Neural cell (in vitro differentiated cells): Measurements from ENCODE around the gene SYK. TPM values are rescaled to one million over a fixed set of nuclear protein-coding genes. Genes with fewer than 3 reads are reported as not detected.

Experiments
- H2AFZ ChIP-seq: fragments of 200-600, 300-800 bp; sonication (generic), shearing (Covaris generic); 2 replicates; pipeline ENCODE4 v1.6.0; 2014; ENCODE audit warnings: low read depth, mild to moderate bottlenecking, antibody characterized with exemption, low read length, moderate library complexity
- H3F3A ChIP-seq: fragments of 200-600 bp; shearing (Covaris generic); 2 replicates; pipeline ENCODE4 v1.6.1; 2016; ENCODE audit warnings: mild to moderate bottlenecking, moderate library complexity, mixed read lengths, antibody characterized with exemption, low read length; ENCODE audit not compliant: insufficient read depth, poor library complexity, severe bottlenecking
- H3K27ac ChIP-seq: fragments of 200-600, 300-800 bp; sonication (generic), shearing (Covaris generic); 2 replicates; pipeline ENCODE4 v1.5.1; 2014; ENCODE audit warnings: mild to moderate bottlenecking, low read length, moderate library complexity
- H3K27me3 ChIP-seq: fragments of 300-800, 200-600 bp; sonication (generic), shearing (Covaris generic); 2 replicates; pipeline ENCODE4 v1.6.0; 2014; ENCODE audit warnings: mild to moderate bottlenecking, low read depth, low read length, moderate library complexity; ENCODE audit not compliant: insufficient read depth
- H3K36me3 ChIP-seq: fragments of 300-800, 200-600 bp; sonication (generic), shearing (Covaris generic); 2 replicates; pipeline ENCODE4 v1.5.1; 2014; ENCODE audit warnings: mild to moderate bottlenecking, antibody characterized with exemption, low read length, moderate library complexity; ENCODE audit not compliant: insufficient read depth
- H3K4me2 ChIP-seq: fragments of 300-800, 200-600 bp; sonication (generic), shearing (Covaris generic); 2 replicates; pipeline ENCODE4 v1.6.0; 2014; ENCODE audit warnings: mild to moderate bottlenecking, low read length
- H3K4me3 ChIP-seq: fragments of 300-800, 200-600 bp; sonication (generic), shearing (Covaris generic); 2 replicates; pipeline ENCODE4 v1.5.1; 2014; ENCODE audit warnings: mild to moderate bottlenecking, low read length, moderate library complexity
- H3K79me2 ChIP-seq: fragments of 200-600 bp; shearing (Covaris generic); replicated peaks from 2 replicates; pipeline ENCODE4 v1.6.0; 2014; ENCODE audit warnings: mild to moderate bottlenecking, low read length, moderate library complexity; ENCODE audit not compliant: insufficient read depth
- H3K9ac ChIP-seq: fragments of 300-800, 200-600 bp; sonication (generic), shearing (Covaris generic); 2 replicates; pipeline ENCODE4 v1.6.1; 2016; ENCODE audit warnings: mild to moderate bottlenecking, low read length, mixed read lengths
- H3K9me2 ChIP-seq: fragments of 200-600 bp; shearing (Covaris generic); 2 replicates; pipeline ENCODE4 v1.6.1; 2016; ENCODE audit warnings: mild to moderate bottlenecking, low read length, mixed read lengths; ENCODE audit not compliant: insufficient read depth
- H3K9me3 ChIP-seq: fragments of 200-600, 300-800 bp; sonication (generic), shearing (Covaris generic); 2 replicates; pipeline ENCODE4 v1.6.1; 2016; ENCODE audit warnings: mild to moderate bottlenecking, mixed run types, low read length, moderate library complexity, mixed read lengths
- H4K20me1 ChIP-seq: fragments of 200-600 bp; shearing (Covaris generic); 2 replicates; pipeline ENCODE4 v1.6.1; 2016; ENCODE audit warnings: mild to moderate bottlenecking, mixed run types; ENCODE audit not compliant: insufficient read depth
- CTCF ChIP-seq: fragments of 450-650 bp; IDR thresholded peaks from 2 replicates; pipeline ENCODE4 v1.5.1; 2014; ENCODE audit warnings: antibody characterized with exemption, mild to moderate bottlenecking, moderate library complexity; ENCODE audit not compliant: poor library complexity, severe bottlenecking
- EP300 ChIP-seq: fragments of 450-650 bp; conservative IDR thresholded peaks from 2 replicates; pipeline ENCODE4 v1.6.1; 2014; ENCODE audit warnings: antibody characterized with exemption, mild to moderate bottlenecking, moderate library complexity; ENCODE audit not compliant: poor library complexity, severe bottlenecking
- EZH2 ChIP-seq: fragments of 200-600, 300-800 bp; shearing (Covaris generic), sonication (generic); IDR thresholded peaks from 2 replicates; pipeline ENCODE4 v1.6.1; 2014; ENCODE audit warnings: antibody characterized with exemption, low read length, borderline replicate concordance, mild to moderate bottlenecking; ENCODE audit not compliant: insufficient read depth, poor library complexity, severe bottlenecking
- MXI1 ChIP-seq: fragments of 450-650 bp; conservative IDR thresholded peaks from 2 replicates; pipeline ENCODE4 v1.6.1; 2014; ENCODE audit warnings: antibody characterized with exemption, mild to moderate bottlenecking; ENCODE audit not compliant: poor library complexity, severe bottlenecking
- POLR2AphosphoS5 ChIP-seq: IDR thresholded peaks from 2 replicates; pipeline ENCODE4 v1.6.1; 2012
- RAD21 ChIP-seq: fragments of 450-650 bp; conservative IDR thresholded peaks from 2 replicates; pipeline ENCODE4 v1.6.1; 2014; ENCODE audit warnings: antibody characterized with exemption, mild to moderate bottlenecking, moderate library complexity
- SMC3 ChIP-seq: fragments of 450-650 bp; conservative IDR thresholded peaks from 2 replicates; pipeline ENCODE4 v1.6.1; 2014; ENCODE audit warnings: antibody characterized with exemption, mild to moderate bottlenecking, moderate library complexity; ENCODE audit not compliant: poor library complexity
- TAF1 ChIP-seq: IDR thresholded peaks from 2 replicates; pipeline ENCODE4 v1.6.1; 2012; ENCODE audit warnings: low read depth
- polyA plus RNA-seq: library from polyadenylated mRNA; depleted of rRNA; stranded (reverse); fragments of >200 nt; gene quantifications from 2 replicates; pipeline ENCODE4 v1.2.3, GENCODE V29; 2014
- TF ChIP-seq, protein P1 (sequence below): IDR thresholded peaks from 2 replicates; pipeline ENCODE4 v1.6.1; 2012; ENCODE audit warnings: borderline replicate concordance

The SYK gene
- polyA plus RNA-seq, 1 donor from 2014 or later = not detected

DNA sequence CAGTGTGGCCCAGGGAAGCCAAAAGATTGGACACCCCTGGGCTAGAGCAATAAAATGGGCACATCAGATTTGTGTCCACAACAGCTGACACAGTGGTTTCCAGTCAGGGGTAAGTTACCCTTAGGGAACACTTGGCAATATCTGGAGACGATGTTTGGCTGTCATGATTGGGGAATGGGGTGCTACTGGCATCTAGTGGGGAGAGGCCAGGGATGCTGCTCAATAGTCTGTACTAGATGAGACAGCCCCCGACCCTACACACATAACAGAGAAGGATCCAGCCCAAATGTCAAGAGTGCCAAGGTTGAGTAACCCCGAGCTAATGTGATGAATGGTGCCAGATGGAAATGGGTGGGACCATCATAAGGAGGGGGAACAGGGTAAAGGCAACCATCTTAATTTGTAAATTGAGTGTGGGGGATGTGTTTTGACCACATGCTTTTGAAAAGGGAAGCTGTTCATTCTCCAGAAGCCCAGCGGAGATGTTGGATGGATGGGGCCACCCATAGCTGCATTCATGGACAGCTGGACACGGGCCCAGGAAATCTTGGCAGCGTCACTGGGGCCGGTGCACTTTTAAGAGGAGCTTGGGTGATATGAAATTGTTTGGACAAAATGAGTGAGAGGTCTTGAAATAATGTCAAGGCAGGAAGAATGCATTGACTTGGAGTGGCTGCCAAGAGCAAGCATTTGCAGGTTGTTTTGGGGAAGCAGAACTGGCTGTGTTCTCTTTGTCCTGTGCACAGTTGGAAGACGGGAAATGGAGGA lies 33.4 kb downstream of the SYK start:
- TF ChIP-seq EP300 (no peak), RAD21 (no peak), EZH2 (no peak), SMC3 (no peak), TAF1 (no peak), POLR2AphosphoS5 (no peak), CTCF (no peak), MXI1 (no peak)
- TF ChIP-seq, protein P1, sequence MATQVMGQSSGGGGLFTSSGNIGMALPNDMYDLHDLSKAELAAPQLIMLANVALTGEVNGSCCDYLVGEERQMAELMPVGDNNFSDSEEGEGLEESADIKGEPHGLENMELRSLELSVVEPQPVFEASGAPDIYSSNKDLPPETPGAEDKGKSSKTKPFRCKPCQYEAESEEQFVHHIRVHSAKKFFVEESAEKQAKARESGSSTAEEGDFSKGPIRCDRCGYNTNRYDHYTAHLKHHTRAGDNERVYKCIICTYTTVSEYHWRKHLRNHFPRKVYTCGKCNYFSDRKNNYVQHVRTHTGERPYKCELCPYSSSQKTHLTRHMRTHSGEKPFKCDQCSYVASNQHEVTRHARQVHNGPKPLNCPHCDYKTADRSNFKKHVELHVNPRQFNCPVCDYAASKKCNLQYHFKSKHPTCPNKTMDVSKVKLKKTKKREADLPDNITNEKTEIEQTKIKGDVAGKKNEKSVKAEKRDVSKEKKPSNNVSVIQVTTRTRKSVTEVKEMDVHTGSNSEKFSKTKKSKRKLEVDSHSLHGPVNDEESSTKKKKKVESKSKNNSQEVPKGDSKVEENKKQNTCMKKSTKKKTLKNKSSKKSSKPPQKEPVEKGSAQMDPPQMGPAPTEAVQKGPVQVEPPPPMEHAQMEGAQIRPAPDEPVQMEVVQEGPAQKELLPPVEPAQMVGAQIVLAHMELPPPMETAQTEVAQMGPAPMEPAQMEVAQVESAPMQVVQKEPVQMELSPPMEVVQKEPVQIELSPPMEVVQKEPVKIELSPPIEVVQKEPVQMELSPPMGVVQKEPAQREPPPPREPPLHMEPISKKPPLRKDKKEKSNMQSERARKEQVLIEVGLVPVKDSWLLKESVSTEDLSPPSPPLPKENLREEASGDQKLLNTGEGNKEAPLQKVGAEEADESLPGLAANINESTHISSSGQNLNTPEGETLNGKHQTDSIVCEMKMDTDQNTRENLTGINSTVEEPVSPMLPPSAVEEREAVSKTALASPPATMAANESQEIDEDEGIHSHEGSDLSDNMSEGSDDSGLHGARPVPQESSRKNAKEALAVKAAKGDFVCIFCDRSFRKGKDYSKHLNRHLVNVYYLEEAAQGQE = no peak
- H2AFZ ChIP-seq = no peak overlapping the region
- no peaks in the 10 kb centered on the region for H3K36me3 ChIP-seq
- no peaks in the 10 kb centered on the region for H3K79me2 ChIP-seq
- H3K4me2 ChIP-seq = no peak overlapping the region
- H4K20me1 ChIP-seq = no peaks in the 10 kb centered on the region
- no peak overlapping the region for H3K4me3 ChIP-seq
- no peaks in the 10 kb centered on the region for H3K27me3 ChIP-seq
- no peaks in the 10 kb centered on the region for H3F3A ChIP-seq
- H3K27ac ChIP-seq = no peak overlapping the region
- no peaks in the 10 kb centered on the region for H3K9me2 ChIP-seq
- H3K9ac ChIP-seq = no peak overlapping the region
- H3K9me3 ChIP-seq = no peaks in the 10 kb centered on the region

GRCh38 chr9:90836411-90837080 lies 34.9 kb downstream of the SYK start:
- no peaks in the 10 kb centered on the region for H4K20me1 ChIP-seq
- no peaks in the 10 kb centered on the region for H3K79me2 ChIP-seq
- no peaks in the 10 kb centered on the region for H3K9me3 ChIP-seq
- no peak overlapping the region for H3K4me3 ChIP-seq
- H3K9me2 ChIP-seq = no peaks in the 10 kb centered on the region
- no peak overlapping the region for H3K9ac ChIP-seq
- H3K27me3 ChIP-seq = no peaks in the 10 kb centered on the region
- H3K36me3 ChIP-seq = no peaks in the 10 kb centered on the region
- no peak overlapping the region for H3K4me2 ChIP-seq
- H3K27ac ChIP-seq = no peak overlapping the region
- no peaks in the 10 kb centered on the region for H3F3A ChIP-seq
- H2AFZ ChIP-seq = no peak overlapping the region
- no peak for TF ChIP-seq RAD21
- TF ChIP-seq, protein P1 = no peak
- TF ChIP-seq POLR2AphosphoS5 = peak; percentile 55
- TF ChIP-seq EP300 = no peak
- no peak for TF ChIP-seq MXI1
- no peak for TF ChIP-seq EZH2
- TF ChIP-seq TAF1 = no peak
- TF ChIP-seq SMC3 = no peak
